CD4-positive, alpha-beta memory T cell (primary cell): ENCODE measurements around the gene CABP5. TPM values are rescaled to one million over a fixed set of nuclear protein-coding genes. Genes with fewer than 3 reads are reported as not detected.
"Not testable (repeated sequence)": the region's sequence is repeated elsewhere in the genome, so short reads cannot be mapped to it uniquely, and the experiment has no call there.

Experiments
- CTCF ChIA-PET: fragments of 350-600 bp; sonication (Branson Sonifier 250); formaldehyde crosslinking; loops from one replicate; lab custom pipeline; 2021; ENCODE audit warnings: inconsistent platforms; ENCODE audit not compliant: partially characterized antibody; lab: Charles Lee
- POLR2A ChIA-PET: fragments of 350-600 bp; sonication (Branson Sonifier 250); formaldehyde crosslinking; loops from one replicate; lab custom pipeline; 2021; ENCODE audit not compliant: partially characterized antibody; lab: Charles Lee
- DNase-seq, 5 donors: peaks; one replicate each; pipeline versions ENCODE4 v3.0.0 to v3.0.0-alpha.2; 2020 to 2022; ENCODE audit warnings: mixed read lengths in 1 of 5
- H3K27ac ChIP-seq: one replicate; pipeline ENCODE4 v1.7.0; 2013; ENCODE audit warnings: low read depth, low read length
- H3K27me3 ChIP-seq: 2 replicates; pipeline ENCODE4 v1.7.0; 2013; ENCODE audit warnings: mild to moderate bottlenecking, low read length, moderate library complexity; ENCODE audit not compliant: insufficient read depth
- H3K36me3 ChIP-seq: 2 replicates; pipeline ENCODE4 v1.7.0; 2013; ENCODE audit warnings: mild to moderate bottlenecking, low read length, moderate library complexity; ENCODE audit not compliant: insufficient read depth
- H3K4me1 ChIP-seq: 2 replicates; pipeline ENCODE4 v1.7.0; 2013; ENCODE audit warnings: mild to moderate bottlenecking, low read length, moderate library complexity; ENCODE audit not compliant: insufficient read depth
- H3K4me3 ChIP-seq, 2 donors: one replicate each; pipeline ENCODE4 v1.7.0; 2013; ENCODE audit warnings: low read length in 2 of 2, mild to moderate bottlenecking in 1 of 2
- H3K9me3 ChIP-seq, 2 donors: one replicate each; pipeline ENCODE4 v1.7.0; 2013; ENCODE audit warnings: low read length in 2 of 2, control low read depth in 1 of 2; ENCODE audit not compliant: control insufficient read depth in 1 of 2
- H3K27ac Mint-ChIP-seq, 7 donors: one replicate each; pipeline ENCODE4 v1.8.0; 2020 to 2021; ENCODE audit warnings: mixed read lengths in 7 of 7, mild to moderate bottlenecking in 6 of 7, inconsistent platforms in 3 of 7, moderate library complexity in 3 of 7
- H3K27me3 Mint-ChIP-seq, 2 donors: one replicate each; pipeline ENCODE4 v1.8.0; 2020 to 2021; ENCODE audit warnings: mixed read lengths in 2 of 2
- H3K36me3 Mint-ChIP-seq, 2 donors: one replicate each; pipeline ENCODE4 v1.8.0; 2020 to 2021; ENCODE audit warnings: mixed read lengths in 2 of 2, inconsistent platforms in 1 of 2, mild to moderate bottlenecking in 1 of 2
- H3K4me1 Mint-ChIP-seq, 4 donors: one replicate each; pipeline ENCODE4 v1.8.0; 2020 to 2021; ENCODE audit warnings: mixed read lengths in 4 of 4, mild to moderate bottlenecking in 1 of 4
- H3K4me3 Mint-ChIP-seq, 8 donors: one replicate each; pipeline ENCODE4 v1.8.0; 2020 to 2021; ENCODE audit warnings: mixed read lengths in 8 of 8, mild to moderate bottlenecking in 7 of 8, moderate library complexity in 6 of 8, inconsistent platforms in 3 of 8
- H3K9me3 Mint-ChIP-seq, 8 donors: one replicate each; pipeline ENCODE4 v1.8.0; 2020 to 2021; ENCODE audit warnings: mixed read lengths in 8 of 8, mild to moderate bottlenecking in 5 of 8, inconsistent platforms in 3 of 8, moderate library complexity in 1 of 8
- intact Hi-C: fragments of 100-400 bp; cut with micrococcal nuclease; formaldehyde crosslinking; loops from one replicate; pipeline ENCODE4 v1.15.1; 2023
- polyA plus RNA-seq, 2 donors: library from polyadenylated mRNA; unstranded; fragments of 300-500 nt; fragmentation: Illumina TruSeq; gene quantifications; one replicate each; pipeline ENCODE4 v1.2.3, GENCODE V29; 2021
- total RNA-seq, 2 experiments: library from RNA; stranded (reverse); gene quantifications; one replicate each; pipeline ENCODE4 v1.2.3, GENCODE V29; 2021

The CABP5 gene
- total and polyA plus RNA-seq, 4 experiments from 2014 or later = not detected

DNA sequence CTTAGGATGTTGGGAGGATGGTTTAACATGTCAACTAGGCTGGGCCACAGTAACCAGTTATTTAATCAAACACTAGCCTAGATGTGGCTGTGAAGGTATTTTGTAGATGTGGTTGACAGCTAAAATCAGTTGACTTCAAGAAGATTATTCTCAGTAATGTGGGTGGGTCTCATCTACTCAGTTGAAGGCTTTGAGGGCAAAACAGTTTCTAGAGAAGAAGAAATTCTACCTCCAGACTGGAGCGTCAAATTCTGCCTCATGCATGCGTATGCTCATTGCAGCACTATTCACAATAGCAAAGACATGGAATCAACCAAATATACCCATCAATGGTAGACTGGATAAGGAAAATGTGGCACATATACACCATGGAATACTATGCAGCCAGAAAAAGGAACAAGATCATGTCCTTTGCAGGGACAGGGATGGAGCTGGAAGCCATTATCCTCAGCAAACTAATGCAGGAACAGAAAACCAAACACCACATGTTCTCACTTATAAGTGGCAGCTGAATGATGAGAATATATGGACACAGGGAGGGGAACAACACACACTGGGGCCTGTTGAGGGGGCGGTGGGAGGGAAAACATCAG lies 26.4 kb upstream of the CABP5 start:
- POLR2A ChIA-PET, H3K36me3 ChIP-seq, intact Hi-C loops, H3K36me3 Mint-ChIP-seq, DNase-seq, CTCF ChIA-PET, H3K4me3 ChIP-seq, H3K27ac Mint-ChIP-seq, H3K27ac ChIP-seq, H3K9me3 ChIP-seq, H3K4me1 Mint-ChIP-seq, H3K27me3 ChIP-seq, H3K4me1 ChIP-seq, H3K9me3 Mint-ChIP-seq: not testable (repeated sequence)
- H3K4me3 Mint-ChIP-seq = peak overlapping the region in 1 of 8 donors; percentile 7
- H3K27me3 Mint-ChIP-seq = peaks cover 5 to 11% of the 10 kb centered on the region in 2 donors

DNA sequence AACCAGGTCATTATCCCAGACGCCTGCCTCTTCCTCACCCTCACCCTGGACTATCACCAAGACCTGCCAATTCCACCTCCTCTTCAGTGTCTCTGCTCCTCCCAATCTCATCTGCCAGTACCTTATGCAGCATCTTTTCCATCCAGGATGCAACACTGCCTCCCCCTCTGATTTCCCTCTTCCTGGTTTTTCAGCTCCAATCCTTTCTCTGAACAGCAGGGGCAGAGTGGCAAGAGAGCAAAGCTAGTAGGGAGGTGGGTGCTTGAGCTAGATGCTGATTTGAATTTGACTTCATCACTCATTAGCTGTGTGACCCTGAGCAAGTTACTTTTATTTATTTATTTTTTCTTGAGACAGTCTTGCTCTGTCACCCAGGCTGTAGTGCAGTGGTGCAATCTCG lies 25.6 kb upstream of the CABP5 start:
- Mint-ChIP-seq H3K4me3 (no peak overlapping the region), H3K27me3 (peaks cover 4 to 8% of the 10 kb centered on the region in 2 donors), H3K9me3 (peaks cover 0 to 2% (median 0%) of the 10 kb centered on the region in 8 donors), H3K4me1 (no peaks in the 10 kb centered on the region), H3K36me3 (peaks cover 0 to 4% of the 10 kb centered on the region in 2 donors), H3K27ac (no peak overlapping the region)
- Histone ChIP-seq H3K9me3 (no peaks in the 10 kb centered on the region), H3K27me3 (no peaks in the 10 kb centered on the region), H3K36me3 (no peaks in the 10 kb centered on the region), H3K4me3 (no peak overlapping the region), H3K4me1 (no peaks in the 10 kb centered on the region), H3K27ac (no peak overlapping the region)
- intact Hi-C loops = no loop called here
- ChIA-PET POLR2A (no interaction called here), CTCF (no interaction called here)
- DNase-seq = no peak

DNA sequence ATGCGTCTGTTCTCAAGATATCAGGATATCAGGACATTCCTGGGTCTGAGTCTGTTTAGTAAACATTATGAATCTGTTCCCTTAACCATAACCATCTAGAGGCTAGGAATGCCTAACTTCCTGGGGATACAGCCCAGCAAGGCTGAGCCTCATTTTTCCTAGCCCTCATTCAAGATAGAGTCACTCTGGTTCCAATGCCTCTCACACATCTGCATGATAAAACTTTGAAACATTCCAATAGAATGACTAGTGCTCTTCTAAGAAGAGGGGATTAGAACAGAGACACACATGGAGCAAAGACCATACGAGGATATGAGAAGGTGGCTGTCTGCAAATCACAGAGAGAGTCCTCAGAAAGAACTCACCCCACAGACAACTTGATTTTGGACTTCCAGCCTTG lies 20.6 kb upstream of the CABP5 start:
- Mint-ChIP-seq H3K36me3 (peaks cover 0 to 2% of the 10 kb centered on the region in 2 donors), H3K9me3 (no peaks in the 10 kb centered on the region), H3K4me1 (peaks cover 0 to 2% (median 0%) of the 10 kb centered on the region in 4 donors), H3K27ac (no peak overlapping the region), H3K4me3 (no peak overlapping the region), H3K27me3 (peaks cover 0 to 24% of the 10 kb centered on the region in 2 donors)
- POLR2A ChIA-PET = no interaction called here
- intact Hi-C loops = no loop called here
- CTCF ChIA-PET = no interaction called here
- DNase-seq = no peak
- no peaks in the 10 kb centered on the region for H3K4me1 ChIP-seq
- H3K27ac ChIP-seq = no peak overlapping the region
- H3K36me3 ChIP-seq = no peaks in the 10 kb centered on the region
- H3K27me3 ChIP-seq = no peaks in the 10 kb centered on the region
- no peaks in the 10 kb centered on the region for H3K9me3 ChIP-seq
- H3K4me3 ChIP-seq = no peak overlapping the region

DNA sequence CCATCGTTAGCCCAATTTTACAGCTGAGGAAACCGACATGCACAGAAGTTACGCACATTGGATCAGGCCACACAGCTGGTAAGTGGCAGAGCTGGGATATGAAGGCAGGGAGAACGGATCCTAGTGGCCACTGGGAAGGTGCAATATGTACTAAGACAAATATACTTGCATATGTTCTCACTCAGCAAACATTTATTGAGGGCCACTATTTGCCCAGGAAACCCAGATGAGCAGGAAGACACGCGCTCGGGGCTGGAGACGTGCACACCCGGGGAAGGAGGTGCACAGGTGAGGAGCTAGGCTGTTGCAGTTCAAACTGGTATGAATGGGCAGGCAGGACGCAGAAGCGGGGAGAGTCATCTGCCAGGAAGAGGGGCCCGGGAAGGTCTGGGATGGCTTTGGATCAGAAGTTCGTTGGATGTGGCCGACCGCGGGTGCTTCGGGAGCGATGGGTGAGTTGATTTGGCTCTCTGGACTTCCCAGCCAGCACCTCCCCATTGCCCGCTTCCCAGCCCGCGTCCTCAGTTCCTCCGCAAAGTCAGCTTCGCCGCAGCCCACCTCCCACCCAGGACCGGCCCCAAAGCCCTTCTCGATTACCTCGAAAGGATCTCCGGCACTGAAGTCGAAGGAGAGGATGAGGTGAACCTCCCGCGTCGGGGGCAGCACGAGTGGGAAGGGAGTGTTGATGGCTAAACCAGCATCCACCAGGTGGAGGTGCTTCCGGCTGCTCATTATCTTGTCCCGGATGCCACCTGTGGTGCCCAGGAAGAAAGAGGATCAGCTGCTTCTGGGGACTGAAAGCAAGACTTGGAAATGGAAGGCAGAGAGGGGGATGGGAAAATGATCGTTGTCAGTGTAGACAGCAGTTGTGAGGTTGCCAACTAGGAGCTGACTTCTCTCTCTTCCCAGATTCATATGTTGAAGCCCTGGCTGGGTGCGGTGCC lies 17.8 kb upstream of the CABP5 start:
- Mint-ChIP-seq H3K4me3 (peak overlapping the region in 1 of 8 donors; percentile 0), H3K4me1 (peaks cover 0 to 2% (median 0%) of the 10 kb centered on the region in 4 donors), H3K27me3 (peaks cover 0 to 21% of the 10 kb centered on the region in 2 donors), H3K9me3 (no peaks in the 10 kb centered on the region), H3K36me3 (peaks cover 0 to 2% of the 10 kb centered on the region in 2 donors), H3K27ac (no peak overlapping the region)
- no peaks in the 10 kb centered on the region for H3K4me1 ChIP-seq
- no peaks in the 10 kb centered on the region for H3K36me3 ChIP-seq
- H3K27me3 ChIP-seq = no peaks in the 10 kb centered on the region
- intact Hi-C loops = no loop called here
- POLR2A ChIA-PET = no interaction called here
- H3K4me3 ChIP-seq = no peak overlapping the region
- CTCF ChIA-PET = no interaction called here
- H3K27ac ChIP-seq = no peak overlapping the region
- no peaks in the 10 kb centered on the region for H3K9me3 ChIP-seq
- no peak for DNase-seq

DNA sequence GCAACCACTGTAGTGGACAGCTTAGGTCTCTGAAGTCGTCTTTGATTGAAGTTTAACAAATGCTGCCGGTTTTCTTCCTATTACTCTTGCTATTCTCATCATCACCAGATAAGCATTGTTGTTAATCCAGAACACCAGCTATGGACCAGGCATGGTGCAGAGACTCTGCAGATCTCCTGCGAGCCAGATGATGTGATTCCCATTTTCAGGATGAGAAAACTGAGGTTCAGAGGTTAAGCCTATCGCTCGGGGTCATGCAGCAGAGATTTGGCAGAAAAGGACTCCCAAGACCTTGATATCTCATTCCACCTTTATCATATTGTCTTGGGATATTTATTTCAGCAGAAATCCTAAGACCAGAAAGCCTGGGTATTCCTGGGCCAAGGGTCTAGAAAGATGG lies 16.5 kb upstream of the CABP5 start:
- H3K9me3 Mint-ChIP-seq = no peaks in the 10 kb centered on the region
- H3K4me1 ChIP-seq = no peaks in the 10 kb centered on the region
- no peaks in the 10 kb centered on the region for H3K9me3 ChIP-seq
- H3K4me3 Mint-ChIP-seq = no peak overlapping the region
- H3K27me3 Mint-ChIP-seq = peaks cover 0 to 21% of the 10 kb centered on the region in 2 donors
- peaks cover 0 to 2% of the 10 kb centered on the region in 2 donors for H3K36me3 Mint-ChIP-seq
- H3K4me1 Mint-ChIP-seq = peaks cover 0 to 2% (median 0%) of the 10 kb centered on the region in 4 donors
- ChIA-PET POLR2A (no interaction called here), CTCF (no interaction called here)
- DNase-seq = no peak
- H3K4me3 ChIP-seq = no peak overlapping the region
- intact Hi-C loops = no loop called here
- H3K36me3 ChIP-seq = no peaks in the 10 kb centered on the region
- no peak overlapping the region for H3K27ac ChIP-seq
- no peak overlapping the region for H3K27ac Mint-ChIP-seq
- H3K27me3 ChIP-seq = no peaks in the 10 kb centered on the region

DNA sequence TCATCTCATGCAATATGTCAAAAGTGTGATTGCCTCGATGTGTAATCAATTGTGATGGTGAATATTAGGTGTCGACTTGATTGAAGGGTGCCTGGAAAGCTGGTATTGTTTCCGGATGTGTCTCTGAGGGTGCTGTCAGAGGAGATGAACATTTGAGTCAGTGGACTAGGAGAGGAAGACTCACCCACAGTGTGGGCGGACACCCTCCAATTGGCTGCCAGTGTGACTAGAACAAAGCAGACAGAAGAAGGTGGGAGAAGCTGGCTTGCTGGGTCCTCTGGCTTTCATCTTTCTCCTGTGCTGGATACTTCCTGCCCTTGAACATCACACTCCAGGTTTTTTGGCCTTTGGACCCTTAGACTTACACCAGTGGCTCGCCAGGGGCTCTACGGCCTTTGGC lies 15.5 kb upstream of the CABP5 start:
- no peaks in the 10 kb centered on the region for H3K27me3 ChIP-seq
- DNase-seq = no peak
- H3K9me3 ChIP-seq = no peaks in the 10 kb centered on the region
- intact Hi-C loops = no loop called here
- H3K4me3 ChIP-seq = no peak overlapping the region
- CTCF ChIA-PET = no interaction called here
- Mint-ChIP-seq H3K4me3 (no peak overlapping the region), H3K27ac (no peak overlapping the region), H3K9me3 (no peaks in the 10 kb centered on the region), H3K4me1 (peaks cover 0 to 2% (median 0%) of the 10 kb centered on the region in 4 donors), H3K36me3 (no peaks in the 10 kb centered on the region), H3K27me3 (peaks cover 0 to 23% of the 10 kb centered on the region in 2 donors)
- POLR2A ChIA-PET = no interaction called here
- H3K27ac ChIP-seq = no peak overlapping the region
- no peaks in the 10 kb centered on the region for H3K4me1 ChIP-seq
- H3K36me3 ChIP-seq = no peaks in the 10 kb centered on the region

DNA sequence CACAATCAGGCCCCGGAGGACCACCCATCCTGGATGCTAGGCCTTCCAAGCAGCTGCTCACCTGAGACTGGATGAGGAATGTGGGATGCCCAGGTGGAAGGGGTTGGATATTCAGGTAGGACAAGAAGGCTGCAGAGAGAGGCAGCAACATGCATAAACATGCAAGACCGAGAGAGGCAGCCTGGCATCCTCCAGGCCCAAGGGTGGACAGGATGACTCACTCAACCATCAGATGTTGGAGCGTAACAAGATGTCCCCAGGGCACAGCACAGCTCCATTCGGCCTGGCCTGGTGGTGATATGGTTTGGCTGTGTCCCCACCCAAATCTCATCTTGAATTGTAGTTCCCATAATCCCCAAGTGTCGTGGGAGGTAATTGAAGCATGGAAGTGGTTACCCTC lies 10.0 kb upstream of the CABP5 start:
- H3K36me3 Mint-ChIP-seq = peaks cover 0 to 4% of the 10 kb centered on the region in 2 donors
- CTCF ChIA-PET = no interaction called here
- peaks cover 0 to 6% of the 10 kb centered on the region in 2 donors for H3K27me3 Mint-ChIP-seq
- DNase-seq = no peak
- Histone ChIP-seq H3K27me3 (no peaks in the 10 kb centered on the region), H3K4me3 (no peak overlapping the region), H3K27ac (no peak overlapping the region), H3K36me3 (no peaks in the 10 kb centered on the region), H3K9me3 (no peaks in the 10 kb centered on the region), H3K4me1 (no peaks in the 10 kb centered on the region)
- H3K27ac Mint-ChIP-seq = no peak overlapping the region
- no peaks in the 10 kb centered on the region for H3K4me1 Mint-ChIP-seq
- H3K9me3 Mint-ChIP-seq = peaks cover 0 to 5% (median 0%) of the 10 kb centered on the region in 8 donors
- intact Hi-C loops = no loop called here
- H3K4me3 Mint-ChIP-seq = no peak overlapping the region
- POLR2A ChIA-PET = no interaction called here
